A673 (cell line): ENCODE results near the gene TRPM1.

ENCODE experiments used
- CTCF ChIP-seq: fragments of 300-800, 200-600 bp; sonication (generic); conservative IDR thresholded peaks from 2 replicates; pipeline ENCODE4 v1.5.1; 2017; ENCODE audit warnings: low read depth, mild to moderate bottlenecking, antibody characterized with exemption, low read length, moderate library complexity, mixed read lengths
- EZH2 ChIP-seq: fragments of 200-600 bp; sonication (generic); IDR thresholded peaks from 2 replicates; pipeline ENCODE4 v1.6.1; 2017; ENCODE audit warnings: borderline replicate concordance, low read depth, mild to moderate bottlenecking, mixed read lengths, antibody characterized with exemption, low read length; ENCODE audit not compliant: poor library complexity, severe bottlenecking

- no peak for TF ChIP-seq EZH2
- TF ChIP-seq CTCF, result no peak
These were observed 18.7 kb downstream of the TRPM1 start for GRCh38 chr15:31082771-31083369.
